ENCODE results near the gene ZNF772.

The ZNF772 gene

DNA sequence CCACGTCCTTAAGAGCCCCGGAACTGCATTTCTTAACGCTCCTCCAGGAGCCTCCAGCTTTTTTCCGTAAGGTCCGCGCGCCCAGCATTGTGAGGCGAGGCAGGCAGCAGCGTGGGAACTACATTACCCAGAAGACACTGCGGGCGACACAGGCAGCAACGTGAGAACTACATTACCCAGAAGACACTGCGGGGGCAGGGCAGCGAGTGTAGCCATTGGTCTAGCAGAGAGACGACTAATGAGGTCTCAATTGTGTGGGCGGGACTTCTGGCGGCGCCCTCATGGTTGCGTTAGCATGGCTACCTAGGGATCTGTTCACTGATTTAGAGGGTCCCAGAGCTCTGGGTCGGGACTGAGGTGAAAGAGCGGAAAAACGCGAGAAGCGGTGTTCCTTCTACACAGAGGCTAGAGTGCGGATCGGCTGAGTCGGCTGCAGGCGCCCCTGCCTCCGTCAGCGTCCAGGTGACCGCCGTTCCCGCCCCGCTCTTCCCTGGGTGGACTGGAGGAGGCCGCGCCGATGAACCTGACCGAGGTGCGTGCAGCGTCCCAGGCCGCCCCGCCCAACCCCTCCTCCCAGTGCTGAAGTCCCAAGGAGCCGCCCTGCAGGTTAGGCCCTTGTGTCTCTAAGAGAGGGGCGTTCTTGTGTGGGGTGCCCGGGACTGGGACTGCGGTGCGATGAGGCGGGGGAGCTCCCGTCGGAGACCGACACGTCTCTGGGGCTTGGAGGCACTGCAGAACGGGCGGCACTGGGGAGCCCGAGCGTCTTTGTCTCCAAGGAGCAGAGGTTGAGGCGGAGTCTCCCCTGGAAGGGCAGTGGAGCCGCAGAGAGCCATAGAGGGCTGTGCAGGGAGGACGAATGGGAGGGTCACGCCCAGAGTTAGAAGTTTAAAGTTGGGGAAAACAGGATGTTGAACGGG lies 42.0 kb downstream of the ZNF772 start, which contains the start of gene ZNF749:
Gene ZNF749, plus strand, starts transcription at position 264 of the 917 bp plus-strand sequence. Its CDS starts 254 bp downstream, at position 518.
- DNase-seq: peak; percentile 95

DNA sequence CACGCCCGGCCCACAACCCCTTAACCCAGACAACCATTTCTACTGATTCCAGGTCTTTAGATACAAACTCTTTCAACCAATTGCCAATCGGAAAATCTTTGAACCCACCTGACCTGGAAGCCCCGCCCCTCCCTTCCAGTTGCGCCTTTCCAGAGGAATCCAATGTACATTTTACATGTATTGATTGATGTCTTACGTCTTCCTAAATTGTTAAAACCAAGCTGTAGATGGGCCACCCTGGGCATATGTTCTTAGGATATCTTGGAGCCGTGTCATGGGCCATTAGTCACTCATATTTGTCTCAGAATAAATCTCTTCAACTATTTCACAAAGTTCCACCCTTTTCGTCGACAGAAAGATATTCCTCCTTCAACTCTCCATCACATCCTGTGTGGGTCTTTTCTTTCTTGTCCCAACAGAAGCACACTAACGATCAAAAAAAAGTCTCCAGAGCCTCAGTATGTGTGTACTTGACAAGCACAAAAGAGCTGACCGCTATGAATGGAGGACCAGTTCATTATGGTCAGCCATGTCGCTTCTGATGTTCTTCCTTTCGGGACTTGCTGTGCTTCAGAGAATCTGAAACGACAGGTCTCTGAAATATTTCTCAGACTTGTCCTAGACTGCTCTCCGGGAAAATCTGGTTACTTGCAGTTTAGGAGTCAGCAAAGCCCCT lies 42.8 kb downstream of the ZNF772 start:
- no peak for DNase-seq

DNA sequence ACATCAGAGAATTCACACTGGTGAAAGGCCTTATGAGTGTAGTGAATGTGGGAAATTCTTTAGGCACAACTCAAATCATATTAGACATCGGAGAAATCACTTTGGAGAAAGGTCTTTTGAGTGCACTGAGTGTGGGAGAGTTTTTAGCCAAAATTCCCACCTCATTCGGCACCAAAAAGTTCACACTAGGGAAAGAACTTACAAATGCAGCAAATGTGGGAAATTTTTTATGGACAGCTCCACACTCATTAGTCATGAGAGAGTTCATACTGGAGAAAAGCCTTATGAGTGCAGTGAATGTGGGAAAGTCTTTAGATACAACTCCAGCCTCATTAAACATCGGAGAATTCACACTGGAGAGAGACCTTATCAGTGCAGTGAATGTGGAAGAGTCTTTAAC lies 56.3 kb downstream of the ZNF772 start:
- DNase-seq: no peak

DNA sequence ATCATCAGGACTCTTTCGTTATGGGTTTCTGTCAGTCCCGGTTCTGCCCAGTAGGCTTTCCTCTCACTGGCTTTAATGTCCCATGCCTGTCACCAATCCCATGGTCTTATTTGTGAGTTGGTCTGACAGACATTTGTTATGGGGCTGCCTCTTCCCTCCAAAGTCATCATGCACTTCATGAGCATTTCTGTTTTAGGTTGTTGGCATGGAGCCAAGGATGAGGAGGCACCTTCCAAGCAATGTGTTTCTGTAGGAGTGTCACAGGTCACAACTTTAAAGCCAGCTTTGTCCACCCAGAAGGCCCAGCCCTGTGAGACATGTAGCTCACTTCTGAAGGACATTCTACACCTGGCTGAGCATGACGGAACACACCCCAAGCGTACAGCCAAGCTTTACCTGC lies 57.9 kb downstream of the ZNF772 start:
- no peak for DNase-seq
